H1 (cell line): ENCODE measurements around the gene IRS1. TPM values are rescaled to one million over a fixed set of nuclear protein-coding genes. Genes with fewer than 3 reads are reported as not detected.

Experiments used
- CEBPB ChIP-seq: IDR thresholded peaks from 2 replicates; pipeline ENCODE4 v1.6.1; 2012; ENCODE audit warnings: low read depth, low read length
- GABPA ChIP-seq: IDR thresholded peaks from 2 replicates; pipeline ENCODE4 v1.6.1; 2011; ENCODE audit warnings: mild to moderate bottlenecking, low read length, moderate library complexity, borderline replicate concordance; ENCODE audit not compliant: insufficient read depth
- NANOG ChIP-seq: IDR thresholded peaks from 2 replicates; pipeline ENCODE4 v1.6.1; 2011; ENCODE audit warnings: low read length, low read depth, mild to moderate bottlenecking, inconsistent platforms; ENCODE audit not compliant: insufficient read depth, poor library complexity, severe bottlenecking
- TAF1 ChIP-seq: IDR thresholded peaks from 2 replicates; pipeline ENCODE4 v1.6.1; 2011; ENCODE audit warnings: mild to moderate bottlenecking, low read depth, low read length
- USF2 ChIP-seq: IDR thresholded peaks from 2 replicates; pipeline ENCODE4 v1.6.1; 2011; ENCODE audit warnings: low read length, improper control_type of control experiment
- polyA plus RNA-seq, 7 experiments: library from polyadenylated mRNA; depleted of rRNA in 3 of 7; stranded (reverse) in 5 of 7; unstranded in 2 of 7; fragments of >200 nt in 5 of 7; fragments of 200-250 nt in 2 of 7; gene quantifications; 1 replicate in 5 of 7; 2 replicates in 1 of 7; 4 replicates in 1 of 7; pipeline versions ENCODE4 v1.2.1 to v1.2.3, GENCODE V29; 2011 to 2013; ENCODE audit warnings: missing spikeins in 2 of 7, mixed read lengths in 2 of 7
- total RNA-seq: library from RNA; stranded (reverse); fragmentation: NEBNext Ultra II Directional; extraction: Animal tissue kit (Norgen Biotek cat#: 25700); gene quantifications from 2 replicates; pipeline ENCODE4 v1.2.1, GENCODE V29; 2021

The IRS1 gene
- total and polyA plus RNA-seq, 2 of the 8 experiments (the other 6 are each of a cell fraction or from before 2014, with no cell fraction given), result 9.1 to 26.9 TPM

GRCh38 chr2:226763320-226763719 is 36.3 kb downstream of the IRS1 start (continued):
- TF ChIP-seq USF2 (no peak), NANOG (no peak), GABPA (no peak), CEBPB (no peak), TAF1 (no peak)
